ENCODE measurements around the gene AGAP1. TPM values are rescaled to one million over a fixed set of nuclear protein-coding genes. Genes with fewer than 3 reads are reported as not detected.

AGAP1 gene
- total and polyA plus RNA-seq, 2 donors (not counting 3 experiments of a cell fraction or from before 2014, with no cell fraction given): 10.2 to 20.9 TPM

DNA sequence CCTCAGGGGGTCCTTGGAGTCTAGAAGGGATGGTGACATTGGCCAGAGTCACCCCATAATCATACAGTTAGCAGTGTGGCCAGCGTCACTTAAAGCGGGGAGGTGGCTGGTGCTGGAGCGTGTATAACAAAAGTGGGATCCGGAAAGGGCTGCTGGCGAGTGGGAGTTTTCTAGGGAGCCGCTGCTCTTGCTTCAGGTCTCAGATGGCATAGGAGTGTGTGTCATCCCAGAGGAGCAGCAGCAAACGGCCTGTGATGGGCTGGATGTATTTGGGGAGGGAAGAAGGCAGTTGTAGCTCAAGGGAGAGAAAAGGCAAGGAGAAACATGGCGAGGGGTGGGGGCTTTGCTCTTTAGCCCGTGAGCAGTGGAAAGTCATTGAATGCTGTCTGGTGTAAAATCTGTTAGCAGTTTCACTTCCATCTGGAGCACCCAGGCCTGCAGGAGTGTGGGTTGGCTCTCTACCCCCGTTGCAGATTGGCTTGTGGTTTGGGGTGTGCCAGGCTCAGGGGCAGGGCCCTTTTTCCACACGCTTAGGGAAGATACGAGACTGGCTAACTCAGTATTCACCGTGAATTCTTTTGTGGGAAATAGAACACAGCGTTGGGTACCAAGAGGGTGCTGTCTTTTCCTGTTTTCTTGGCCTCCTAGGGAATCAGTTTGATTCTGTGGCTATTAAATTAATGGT is 120.5 kb downstream of the AGAP1 start:
- Histone ChIP-seq H3K9ac (replicated peaks; ENCODE audit: extremely low read depth, insufficient read depth, low read length) (no peak overlapping the region), H3K4me3 (replicated peaks in 1 of 3; ENCODE audit: insufficient read depth in 1 of 3, low read depth in 1 of 3, low read length in 3 of 3) (no peak overlapping the region), H3K4me2 (ENCODE audit: insufficient read depth, low read length) (no peak overlapping the region), H3K27me3 (ENCODE audit: control insufficient read depth in 2 of 2, insufficient read depth in 2 of 2, low read length in 2 of 2) (no peaks in the 10 kb centered on the region), H3K4me1 (ENCODE audit: control insufficient read depth, extremely low read depth, insufficient read depth, low read length) (peaks cover 2% of the 10 kb centered on the region), H4K20me1 (replicated peaks; ENCODE audit: control insufficient read depth, extremely low read depth, insufficient read depth, low read length) (no peaks in the 10 kb centered on the region), H3K79me2 (ENCODE audit: control insufficient read depth, insufficient read depth, low read length) (no peaks in the 10 kb centered on the region), H2AFZ (ENCODE audit: low read depth, low read length) (no peak overlapping the region), H3K9me3 (replicated peaks; ENCODE audit: control insufficient read depth, insufficient read depth, low read length) (no peaks in the 10 kb centered on the region), H3K9me1 (replicated peaks; ENCODE audit: control insufficient read depth, extremely low read depth, insufficient read depth, low read length) (no peaks in the 10 kb centered on the region), H3K27ac (ENCODE audit: insufficient read depth, low read depth, low read length) (no peak overlapping the region), H3K36me3 (ENCODE audit: control insufficient read depth in 2 of 2, extremely low read depth in 1 of 2, insufficient read depth in 2 of 2, low read length in 2 of 2) (no peaks in the 10 kb centered on the region)
- TF ChIP-seq, protein P1, sequence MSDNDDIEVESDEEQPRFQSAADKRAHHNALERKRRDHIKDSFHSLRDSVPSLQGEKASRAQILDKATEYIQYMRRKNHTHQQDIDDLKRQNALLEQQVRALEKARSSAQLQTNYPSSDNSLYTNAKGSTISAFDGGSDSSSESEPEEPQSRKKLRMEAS (IDR thresholded peaks at IDR 0.05; ENCODE audit: insufficient read depth, insufficient read length): no peak
- no peak for TF ChIP-seq POLR2A (IDR thresholded peaks at IDR 0.05; ENCODE audit: low read depth, low read length)
- TF ChIP-seq EZH2 (IDR thresholded peaks at IDR 0.05; ENCODE audit: borderline replicate concordance, low read depth, low read length, severe bottlenecking): no peak
- TF ChIP-seq, protein P2, sequence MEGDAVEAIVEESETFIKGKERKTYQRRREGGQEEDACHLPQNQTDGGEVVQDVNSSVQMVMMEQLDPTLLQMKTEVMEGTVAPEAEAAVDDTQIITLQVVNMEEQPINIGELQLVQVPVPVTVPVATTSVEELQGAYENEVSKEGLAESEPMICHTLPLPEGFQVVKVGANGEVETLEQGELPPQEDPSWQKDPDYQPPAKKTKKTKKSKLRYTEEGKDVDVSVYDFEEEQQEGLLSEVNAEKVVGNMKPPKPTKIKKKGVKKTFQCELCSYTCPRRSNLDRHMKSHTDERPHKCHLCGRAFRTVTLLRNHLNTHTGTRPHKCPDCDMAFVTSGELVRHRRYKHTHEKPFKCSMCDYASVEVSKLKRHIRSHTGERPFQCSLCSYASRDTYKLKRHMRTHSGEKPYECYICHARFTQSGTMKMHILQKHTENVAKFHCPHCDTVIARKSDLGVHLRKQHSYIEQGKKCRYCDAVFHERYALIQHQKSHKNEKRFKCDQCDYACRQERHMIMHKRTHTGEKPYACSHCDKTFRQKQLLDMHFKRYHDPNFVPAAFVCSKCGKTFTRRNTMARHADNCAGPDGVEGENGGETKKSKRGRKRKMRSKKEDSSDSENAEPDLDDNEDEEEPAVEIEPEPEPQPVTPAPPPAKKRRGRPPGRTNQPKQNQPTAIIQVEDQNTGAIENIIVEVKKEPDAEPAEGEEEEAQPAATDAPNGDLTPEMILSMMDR (IDR thresholded peaks at IDR 0.05; ENCODE audit: extremely low read depth in 1 of 2, insufficient read depth in 1 of 2, low read depth in 1 of 2, low read length in 2 of 2): no peak
- TF ChIP-seq MYC (IDR thresholded peaks at IDR 0.05; ENCODE audit: low read depth, low read length): no peak
- TF ChIP-seq POLR2AphosphoS5 (IDR thresholded peaks at IDR 0.05; ENCODE audit: insufficient read depth, low read depth, low read length): no peak
- TF ChIP-seq GATA2 (IDR thresholded peaks at IDR 0.05; ENCODE audit: insufficient read depth, insufficient read length, low read depth, low read length): no peak
- no peak for TF ChIP-seq JUN (IDR thresholded peaks at IDR 0.05; ENCODE audit: borderline replicate concordance, insufficient read depth, insufficient read length, low read depth)
- TF ChIP-seq FOS (IDR thresholded peaks at IDR 0.05; ENCODE audit: borderline replicate concordance, insufficient read depth, low read length): no peak
- POLR2A ChIA-PET: no interaction called here
- CTCF ChIA-PET: interaction anchor here (1.8 kb wide), 1 partner anchor 132 kb away, joined by 12 read pairs; no protein-coding TSS in a partner anchor
- intact Hi-C loops (cut with micrococcal nuclease): no loop called here
- no TSS peak for BruUV-seq (replicated peaks)
- dilution Hi-C loops (cut with MboI; ENCODE audit: extremely low pct_ligation_motif_present, low sequenced_read_pairs): no loop called here
- FAIRE-seq (no peak), DNase-seq (ENCODE audit: low read depth, low spot score) (no peak)

Data from endothelial cell of umbilical vein (primary cell).